ENCODE results near the gene MS4A2. TPM values are rescaled to one million over a fixed set of nuclear protein-coding genes. Genes with fewer than 3 reads are reported as not detected.
"Not testable (repeated sequence)": the region's sequence is repeated elsewhere in the genome, so short reads cannot be mapped to it uniquely, and the experiment has no call there.

Gene MS4A2
- polyA plus RNA-seq, 1 experiment: not detected

DNA sequence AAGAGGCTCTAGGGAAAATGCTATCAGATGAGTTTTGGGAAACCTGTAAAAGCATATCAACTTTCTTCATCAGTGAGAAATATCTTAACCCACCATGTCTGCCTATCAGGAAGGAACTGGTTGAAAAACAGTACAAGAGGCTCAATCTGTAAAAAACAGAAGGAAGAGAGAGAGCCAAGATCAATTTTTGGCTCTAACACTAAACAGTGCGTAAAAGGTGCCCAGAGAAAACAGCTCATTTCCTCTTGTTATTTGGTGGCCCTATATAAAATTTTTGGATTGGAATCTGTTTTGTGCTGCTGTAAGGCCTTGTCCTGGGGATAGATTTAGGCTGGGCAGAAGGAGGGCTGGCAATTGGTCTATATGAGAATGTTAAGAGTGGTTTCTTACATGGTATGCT, 12.1 kb downstream of the MS4A2 start:
- no peak for DNase-seq (ENCODE audit: low read depth, low spot score)
- H3K9me3 ChIP-seq (ENCODE audit: control insufficient read depth, insufficient read depth, low read length): peaks cover 11% of the 10 kb centered on the region
- no peak overlapping the region for H3K27ac ChIP-seq (ENCODE audit: low read depth, low read length)
- TF ChIP-seq, protein P1, sequence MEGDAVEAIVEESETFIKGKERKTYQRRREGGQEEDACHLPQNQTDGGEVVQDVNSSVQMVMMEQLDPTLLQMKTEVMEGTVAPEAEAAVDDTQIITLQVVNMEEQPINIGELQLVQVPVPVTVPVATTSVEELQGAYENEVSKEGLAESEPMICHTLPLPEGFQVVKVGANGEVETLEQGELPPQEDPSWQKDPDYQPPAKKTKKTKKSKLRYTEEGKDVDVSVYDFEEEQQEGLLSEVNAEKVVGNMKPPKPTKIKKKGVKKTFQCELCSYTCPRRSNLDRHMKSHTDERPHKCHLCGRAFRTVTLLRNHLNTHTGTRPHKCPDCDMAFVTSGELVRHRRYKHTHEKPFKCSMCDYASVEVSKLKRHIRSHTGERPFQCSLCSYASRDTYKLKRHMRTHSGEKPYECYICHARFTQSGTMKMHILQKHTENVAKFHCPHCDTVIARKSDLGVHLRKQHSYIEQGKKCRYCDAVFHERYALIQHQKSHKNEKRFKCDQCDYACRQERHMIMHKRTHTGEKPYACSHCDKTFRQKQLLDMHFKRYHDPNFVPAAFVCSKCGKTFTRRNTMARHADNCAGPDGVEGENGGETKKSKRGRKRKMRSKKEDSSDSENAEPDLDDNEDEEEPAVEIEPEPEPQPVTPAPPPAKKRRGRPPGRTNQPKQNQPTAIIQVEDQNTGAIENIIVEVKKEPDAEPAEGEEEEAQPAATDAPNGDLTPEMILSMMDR (IDR thresholded peaks at IDR 0.05; ENCODE audit: low read depth, low read length): no peak
- ChIA-PET CTCF (no interaction called here), POLR2A (no interaction called here)
- no peaks in the 10 kb centered on the region for H3K27me3 ChIP-seq (ENCODE audit: control insufficient read depth, insufficient read depth, low read length)
- H3K4me3 ChIP-seq (ENCODE audit: low read depth, low read length): no peak overlapping the region

DNA sequence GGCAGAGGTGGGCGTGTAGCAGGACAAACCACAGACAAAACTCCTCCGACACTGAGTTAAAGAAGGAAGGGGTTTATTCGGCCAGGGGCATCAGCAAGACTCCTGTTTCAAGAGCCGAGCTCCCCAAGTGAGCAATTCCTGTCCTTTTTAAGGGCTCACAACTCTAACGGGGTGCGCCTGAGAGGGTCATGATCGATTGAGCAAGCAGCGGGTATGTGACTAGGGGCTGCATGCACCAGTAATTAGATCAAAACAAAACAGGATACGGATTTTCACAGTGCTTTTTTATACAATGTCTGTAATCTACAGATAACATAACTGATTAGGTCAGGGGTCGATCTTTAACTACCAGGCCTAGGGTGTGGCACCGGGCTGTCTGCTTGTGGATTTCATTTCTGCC, 12.9 kb downstream of the MS4A2 start:
- H3K27ac ChIP-seq (ENCODE audit: low read depth, low read length); DNase-seq (ENCODE audit: low read depth, low spot score); H3K27me3 ChIP-seq (ENCODE audit: control insufficient read depth, insufficient read depth, low read length); H3K4me3 ChIP-seq (ENCODE audit: low read depth, low read length); CTCF ChIA-PET; POLR2A ChIA-PET: not testable (repeated sequence)
- H3K9me3 ChIP-seq (ENCODE audit: control insufficient read depth, insufficient read depth, low read length): peaks cover 10% of the 10 kb centered on the region

- H3K9me3 ChIP-seq (ENCODE audit: control insufficient read depth, insufficient read depth, low read length): peaks cover 11% of the 10 kb centered on the region
- POLR2A ChIA-PET; DNase-seq (ENCODE audit: low read depth, low spot score); CTCF ChIA-PET; H3K27me3 ChIP-seq (ENCODE audit: control insufficient read depth, insufficient read depth, low read length); H3K4me3 ChIP-seq (ENCODE audit: low read depth, low read length); H3K27ac ChIP-seq (ENCODE audit: low read depth, low read length): not testable (repeated sequence)
Observed at GRCh38 chr11:60104471-60105115, 16.1 kb downstream of the MS4A2 start.

GRCh38 chr11:60108631-60109030, 20.2 kb downstream of the MS4A2 start:
- H3K4me3 ChIP-seq (ENCODE audit: low read depth, low read length); H3K27me3 ChIP-seq (ENCODE audit: control insufficient read depth, insufficient read depth, low read length); H3K27ac ChIP-seq (ENCODE audit: low read depth, low read length); DNase-seq (ENCODE audit: low read depth, low spot score); CTCF ChIA-PET; POLR2A ChIA-PET: not testable (repeated sequence)
- H3K9me3 ChIP-seq (ENCODE audit: control insufficient read depth, insufficient read depth, low read length): peaks cover 11% of the 10 kb centered on the region

DNA sequence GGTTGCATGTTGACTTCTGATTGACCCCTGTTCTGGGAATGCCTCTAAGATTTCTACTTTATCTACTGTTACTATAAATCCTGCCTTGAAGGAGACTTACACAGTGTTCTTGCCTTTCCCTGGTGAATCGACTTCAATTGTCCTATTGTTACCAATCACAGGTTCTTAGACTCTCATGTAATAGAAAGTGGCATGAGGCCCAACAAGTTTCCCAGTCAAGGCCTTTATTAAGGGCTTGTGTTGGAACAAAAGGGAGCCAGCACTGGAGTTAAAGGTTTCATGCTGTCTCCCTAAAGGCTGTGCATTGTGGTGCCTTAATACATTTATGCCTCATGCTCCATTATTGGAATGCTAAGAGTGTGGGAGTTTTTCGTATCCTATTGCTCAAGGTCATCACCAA, 23.3 kb downstream of the MS4A2 start:
- Histone ChIP-seq H3K4me3 (ENCODE audit: low read depth, low read length) (no peak overlapping the region), H3K9me3 (ENCODE audit: control insufficient read depth, insufficient read depth, low read length) (peaks cover 16% of the 10 kb centered on the region), H3K27ac (ENCODE audit: low read depth, low read length) (no peak overlapping the region), H3K27me3 (ENCODE audit: control insufficient read depth, insufficient read depth, low read length) (no peaks in the 10 kb centered on the region)
- TF ChIP-seq, protein P1 (IDR thresholded peaks at IDR 0.05; ENCODE audit: low read depth, low read length): no peak
- ChIA-PET CTCF (no interaction called here), POLR2A (no interaction called here)
- DNase-seq (ENCODE audit: low read depth, low spot score): no peak

DNA sequence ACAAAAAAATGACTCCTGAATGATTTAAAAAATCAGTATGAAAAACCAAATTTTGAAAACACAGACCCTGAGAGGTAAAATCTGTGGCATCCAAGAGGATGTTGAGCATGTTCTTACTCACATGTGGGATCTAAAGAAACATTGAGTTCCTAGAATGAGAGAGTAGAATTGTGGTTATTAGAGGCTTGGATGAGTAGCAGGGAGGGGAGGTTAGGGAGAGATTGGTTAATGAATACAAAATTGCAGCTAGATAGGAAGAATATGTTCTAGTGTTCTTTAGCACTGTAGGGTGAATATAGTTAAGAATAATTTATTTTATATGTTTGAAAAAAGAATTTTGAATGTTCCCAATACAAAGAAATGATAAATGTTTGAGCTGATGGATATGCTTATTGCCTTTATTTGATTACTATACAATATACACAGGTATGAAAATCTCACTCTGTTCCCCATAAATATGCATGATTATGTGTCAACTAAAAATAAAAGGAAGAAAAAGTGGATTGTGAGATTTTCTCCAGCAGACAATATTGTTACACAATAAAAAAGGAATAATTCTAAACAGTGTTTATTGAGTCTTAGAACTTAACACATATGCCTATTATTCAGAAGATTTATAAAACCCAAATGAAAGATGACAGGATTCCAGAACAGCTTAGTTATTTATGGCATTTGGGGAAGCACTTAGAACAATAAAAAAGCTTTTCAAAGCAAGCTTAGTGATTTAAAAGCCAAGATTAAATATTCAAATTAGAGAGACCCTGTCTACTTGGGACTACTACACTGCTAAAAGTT, 28.7 kb downstream of the MS4A2 start:
- H3K9me3 ChIP-seq (ENCODE audit: control insufficient read depth, insufficient read depth, low read length): peaks cover 11% of the 10 kb centered on the region
- no peaks in the 10 kb centered on the region for H3K27me3 ChIP-seq (ENCODE audit: control insufficient read depth, insufficient read depth, low read length)
- no peak overlapping the region for H3K4me3 ChIP-seq (ENCODE audit: low read depth, low read length)
- H3K27ac ChIP-seq (ENCODE audit: low read depth, low read length): no peak overlapping the region
- TF ChIP-seq, protein P1 (IDR thresholded peaks at IDR 0.05; ENCODE audit: low read depth, low read length): no peak
- CTCF ChIA-PET: no interaction called here
- DNase-seq (ENCODE audit: low read depth, low spot score): no peak
- POLR2A ChIA-PET: no interaction called here
